GM13976 (cell line): ENCODE measurements around the gene RBP3.

ENCODE experiments used
- DNase-seq: peaks from one replicate; pipeline ENCODE4 v3.0.0; 2012; ENCODE audit warnings: low spot score
- in situ Hi-C: fragments of 300-500 bp; cut with MboI; formaldehyde crosslinking; loops from one replicate; pipeline ENCODE4 v1.12.0; 2022; ENCODE audit warnings: low sequenced_read_pairs, mixed read lengths, inconsistent platforms; ENCODE audit not compliant: unreplicated experiment
- TF ChIP-seq, protein P1 (sequence below): IDR thresholded peaks from 2 replicates; pipeline ENCODE4 v1.5.1; 2012; ENCODE audit warnings: borderline replicate concordance, mild to moderate bottlenecking; ENCODE audit not compliant: insufficient read depth; ENCODE audit errors: extremely low read depth, missing control alignments, control extremely low read depth

Gene RBP3

DNA sequence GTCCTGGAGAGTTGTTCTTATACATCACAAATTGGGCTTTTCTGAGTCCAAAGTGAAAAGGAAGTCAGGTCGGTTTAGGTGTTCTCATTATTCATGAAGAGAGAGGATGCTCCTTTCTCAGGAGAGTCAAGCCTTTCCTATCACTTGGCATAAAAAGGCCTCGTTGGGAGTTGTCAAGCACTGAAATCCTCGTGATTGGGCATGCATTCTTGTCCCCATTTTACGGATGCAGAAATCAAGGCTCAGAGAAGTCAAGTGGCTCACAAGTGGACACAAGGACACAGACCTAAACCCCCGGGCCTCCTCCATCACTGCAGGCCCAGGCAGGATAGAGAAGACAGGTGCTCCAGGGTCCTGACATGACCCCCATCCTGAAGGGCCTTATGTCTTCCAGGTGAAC is 8.5 kb downstream of the RBP3 start:
- TF ChIP-seq, protein P1, sequence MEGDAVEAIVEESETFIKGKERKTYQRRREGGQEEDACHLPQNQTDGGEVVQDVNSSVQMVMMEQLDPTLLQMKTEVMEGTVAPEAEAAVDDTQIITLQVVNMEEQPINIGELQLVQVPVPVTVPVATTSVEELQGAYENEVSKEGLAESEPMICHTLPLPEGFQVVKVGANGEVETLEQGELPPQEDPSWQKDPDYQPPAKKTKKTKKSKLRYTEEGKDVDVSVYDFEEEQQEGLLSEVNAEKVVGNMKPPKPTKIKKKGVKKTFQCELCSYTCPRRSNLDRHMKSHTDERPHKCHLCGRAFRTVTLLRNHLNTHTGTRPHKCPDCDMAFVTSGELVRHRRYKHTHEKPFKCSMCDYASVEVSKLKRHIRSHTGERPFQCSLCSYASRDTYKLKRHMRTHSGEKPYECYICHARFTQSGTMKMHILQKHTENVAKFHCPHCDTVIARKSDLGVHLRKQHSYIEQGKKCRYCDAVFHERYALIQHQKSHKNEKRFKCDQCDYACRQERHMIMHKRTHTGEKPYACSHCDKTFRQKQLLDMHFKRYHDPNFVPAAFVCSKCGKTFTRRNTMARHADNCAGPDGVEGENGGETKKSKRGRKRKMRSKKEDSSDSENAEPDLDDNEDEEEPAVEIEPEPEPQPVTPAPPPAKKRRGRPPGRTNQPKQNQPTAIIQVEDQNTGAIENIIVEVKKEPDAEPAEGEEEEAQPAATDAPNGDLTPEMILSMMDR, result no peak

DNA sequence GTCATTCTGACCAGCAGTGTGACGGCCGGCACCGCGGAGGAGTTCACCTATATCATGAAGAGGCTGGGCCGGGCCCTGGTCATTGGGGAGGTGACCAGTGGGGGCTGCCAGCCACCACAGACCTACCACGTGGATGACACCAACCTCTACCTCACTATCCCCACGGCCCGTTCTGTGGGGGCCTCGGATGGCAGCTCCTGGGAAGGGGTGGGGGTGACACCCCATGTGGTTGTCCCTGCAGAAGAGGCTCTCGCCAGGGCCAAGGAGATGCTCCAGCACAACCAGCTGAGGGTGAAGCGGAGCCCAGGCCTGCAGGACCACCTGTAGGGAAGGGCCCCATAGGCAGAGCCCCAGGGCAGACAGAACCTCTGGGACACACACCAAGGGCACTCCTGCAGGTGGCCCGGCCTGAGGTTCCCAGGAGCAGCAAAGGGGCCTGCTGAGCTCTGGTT is 9.0 kb downstream of the RBP3 start:
- no peak for DNase-seq
- TF ChIP-seq, protein P1, result no peak
- in situ Hi-C loops, result no loop called here

More for the DNA sequence above, 8.5 kb downstream of the RBP3 start:
- DNase-seq, result no peak
- in situ Hi-C loops, result no loop called here

DNA sequence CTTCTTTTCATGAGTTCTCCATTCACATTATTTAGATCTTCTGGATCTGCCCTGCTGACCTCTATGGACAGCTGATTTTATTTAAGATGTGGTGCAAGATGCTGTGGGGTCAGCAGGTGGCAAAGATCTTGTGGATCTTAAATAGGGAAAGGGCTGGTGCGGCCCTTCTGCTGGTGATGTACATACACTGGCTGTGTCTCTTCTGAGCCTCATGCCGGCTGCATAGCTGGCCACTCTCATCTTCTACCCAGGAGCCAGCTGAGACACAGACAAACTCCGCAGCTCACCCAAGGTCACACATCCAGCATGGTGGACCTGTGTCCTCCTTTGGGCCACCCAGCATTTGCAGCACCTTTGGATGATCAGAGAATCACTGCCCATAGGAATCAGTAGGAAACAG is 9.7 kb downstream of the RBP3 start:
- TF ChIP-seq, protein P1, result no peak
- in situ Hi-C loops, result no loop called here
- DNase-seq, result no peak

DNA sequence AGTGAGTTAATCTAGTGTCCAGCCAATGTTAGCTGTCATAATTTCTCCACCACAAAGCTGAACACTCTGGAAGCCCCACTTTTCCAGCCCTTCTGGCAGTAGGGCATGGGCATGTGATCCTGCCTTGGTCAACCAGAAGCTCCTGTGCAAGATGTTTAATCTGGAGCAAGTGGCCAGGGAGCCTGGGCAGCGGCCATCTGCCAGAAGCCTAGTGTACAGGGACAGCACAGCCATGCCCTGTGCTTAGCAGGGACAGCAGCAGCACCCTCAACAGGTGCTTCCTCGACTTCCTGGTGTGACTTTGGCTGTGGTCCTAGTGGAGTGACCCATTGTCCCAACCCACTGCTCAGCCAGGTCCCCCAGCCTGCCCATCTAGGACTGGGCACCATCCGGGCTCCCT is 10.3 kb downstream of the RBP3 start:
- no peak for DNase-seq
- TF ChIP-seq, protein P1, result no peak
- in situ Hi-C loops, result no loop called here

DNA sequence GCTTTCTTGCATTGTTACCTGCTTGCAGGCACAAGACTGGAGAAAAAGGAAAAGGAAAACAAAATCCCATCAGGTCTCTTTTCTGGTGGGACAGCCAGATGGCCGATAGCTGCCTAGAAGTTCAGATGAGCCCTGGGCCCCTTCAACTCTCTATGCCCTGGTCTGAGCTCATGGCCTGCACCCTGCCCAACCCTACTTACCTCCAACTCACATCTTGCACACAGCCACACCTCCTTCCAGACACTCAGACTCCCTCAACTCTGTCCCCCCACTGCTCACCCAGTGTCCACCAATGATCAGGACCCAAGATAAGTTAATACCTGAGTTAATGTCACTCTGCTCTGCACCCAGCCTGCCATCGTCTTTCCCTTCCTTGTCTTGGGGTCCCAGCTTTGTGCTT is 10.9 kb downstream of the RBP3 start:
- TF ChIP-seq, protein P1, result no peak
- in situ Hi-C loops, result no loop called here
- no peak for DNase-seq

DNA sequence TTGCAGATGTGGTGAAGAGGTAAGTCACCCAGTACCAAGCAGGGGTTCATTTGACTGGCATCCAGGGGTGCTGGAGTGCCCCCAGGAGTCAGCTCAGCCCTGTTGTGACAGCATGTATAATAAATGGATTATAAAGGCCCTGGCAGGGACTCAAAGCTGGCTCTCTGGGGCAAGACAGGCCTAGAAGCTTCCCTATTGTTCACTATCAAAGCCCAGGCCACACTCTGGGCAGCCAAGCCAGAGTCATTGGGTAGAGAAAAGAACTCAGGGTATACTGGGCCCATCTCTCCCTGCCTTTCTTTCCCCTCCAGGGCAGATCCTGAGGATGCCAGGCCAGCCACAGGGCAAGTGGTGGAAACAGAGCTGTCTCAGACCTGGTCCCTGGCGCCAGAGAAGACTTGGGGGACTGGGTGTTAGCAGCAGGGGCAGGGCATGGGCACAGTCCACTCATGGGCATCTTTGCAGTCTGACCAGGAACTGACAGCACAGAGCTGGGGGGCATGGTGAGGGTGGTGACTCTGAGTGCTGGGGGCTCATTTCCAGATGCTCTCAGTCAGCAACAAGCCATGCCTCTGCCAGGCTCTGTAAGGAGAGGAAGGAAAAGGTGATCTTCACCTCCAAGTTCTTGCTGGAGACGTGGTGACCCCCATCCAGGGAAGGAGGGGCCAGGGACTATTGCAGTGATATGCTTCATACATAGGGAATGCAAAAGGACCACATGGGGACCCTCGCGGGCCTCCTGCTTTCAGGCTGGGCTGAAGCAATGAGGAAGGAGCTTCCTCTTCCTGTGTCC is 11.7 kb downstream of the RBP3 start:
- no peak for DNase-seq
- in situ Hi-C loops, result no loop called here
- TF ChIP-seq, protein P1, result no peak

DNA sequence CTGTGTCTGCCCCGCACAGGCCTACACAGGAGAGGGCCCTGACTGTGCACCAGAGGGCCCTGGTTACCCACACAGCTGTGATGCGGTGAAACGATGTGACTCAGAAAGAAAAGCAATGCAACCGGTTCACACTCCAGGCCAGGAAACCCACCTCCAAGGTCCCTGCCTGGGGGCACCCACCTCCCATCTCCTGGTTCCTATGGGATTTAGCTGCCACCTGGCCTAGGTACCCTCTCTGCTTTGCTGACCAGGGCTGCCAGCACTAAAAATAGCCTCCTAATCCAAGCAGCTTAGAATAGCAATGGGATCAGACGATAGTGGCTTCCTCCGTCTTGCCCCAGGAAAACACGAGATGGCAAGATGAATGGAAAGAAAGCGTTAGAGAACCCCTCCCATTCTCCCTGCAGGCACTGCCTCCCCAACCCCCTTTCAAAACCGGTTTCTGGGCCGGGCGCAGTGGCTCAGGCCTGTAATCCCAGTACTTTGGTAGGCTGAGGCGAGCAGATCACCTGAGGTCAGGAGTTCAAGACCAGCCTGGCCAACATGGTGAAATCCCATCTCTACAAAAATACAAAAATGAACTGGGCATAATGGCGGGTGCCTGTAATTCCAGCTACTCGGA is 12.4 kb downstream of the RBP3 start:
- TF ChIP-seq, protein P1, result no peak
- in situ Hi-C loops, result no loop called here
- no peak for DNase-seq
